ENCODE measurements around the gene MCC.

DNA sequence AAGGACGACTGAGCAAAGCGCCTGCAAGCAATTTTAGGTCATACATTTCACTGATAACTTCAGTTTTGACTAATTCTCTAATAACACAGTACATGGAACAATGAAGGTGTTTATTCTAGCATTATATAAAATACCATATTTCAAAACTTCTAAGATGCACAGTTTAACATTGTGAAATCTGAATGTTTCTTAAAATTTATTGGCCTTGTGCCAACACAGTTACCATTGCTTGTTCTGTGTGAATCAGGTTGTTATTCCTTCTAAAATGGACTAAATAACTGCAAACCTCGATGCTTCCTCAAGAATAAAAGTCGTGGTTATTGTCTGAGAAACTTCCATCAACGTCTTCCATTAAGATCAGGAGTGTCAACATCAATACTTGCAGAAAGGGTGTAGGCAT, 8.0 kb downstream of the MCC start:
- TF ChIP-seq, protein P1, sequence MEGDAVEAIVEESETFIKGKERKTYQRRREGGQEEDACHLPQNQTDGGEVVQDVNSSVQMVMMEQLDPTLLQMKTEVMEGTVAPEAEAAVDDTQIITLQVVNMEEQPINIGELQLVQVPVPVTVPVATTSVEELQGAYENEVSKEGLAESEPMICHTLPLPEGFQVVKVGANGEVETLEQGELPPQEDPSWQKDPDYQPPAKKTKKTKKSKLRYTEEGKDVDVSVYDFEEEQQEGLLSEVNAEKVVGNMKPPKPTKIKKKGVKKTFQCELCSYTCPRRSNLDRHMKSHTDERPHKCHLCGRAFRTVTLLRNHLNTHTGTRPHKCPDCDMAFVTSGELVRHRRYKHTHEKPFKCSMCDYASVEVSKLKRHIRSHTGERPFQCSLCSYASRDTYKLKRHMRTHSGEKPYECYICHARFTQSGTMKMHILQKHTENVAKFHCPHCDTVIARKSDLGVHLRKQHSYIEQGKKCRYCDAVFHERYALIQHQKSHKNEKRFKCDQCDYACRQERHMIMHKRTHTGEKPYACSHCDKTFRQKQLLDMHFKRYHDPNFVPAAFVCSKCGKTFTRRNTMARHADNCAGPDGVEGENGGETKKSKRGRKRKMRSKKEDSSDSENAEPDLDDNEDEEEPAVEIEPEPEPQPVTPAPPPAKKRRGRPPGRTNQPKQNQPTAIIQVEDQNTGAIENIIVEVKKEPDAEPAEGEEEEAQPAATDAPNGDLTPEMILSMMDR (IDR thresholded peaks at IDR 0.05): no peak
- TF ChIP-seq POLR2A (IDR thresholded peaks at IDR 0.05) (no peak), POLR2AphosphoS5 (IDR thresholded peaks at IDR 0.05) (no peak)

Data from upper lobe of left lung (tissue), 4 donors.